HEK293 (cell line): Measurements from ENCODE around the gene PNKD.

Experiments
- EGR2 ChIP-seq: fragments of 450-650 bp; formaldehyde crosslinking; IDR thresholded peaks from 2 replicates; pipeline ENCODE4 v1.5.1; 2016; ENCODE audit warnings: low read depth, missing biosample characterization, missing genetic modification characterization
- HOXC10 ChIP-seq: sonication (generic); formaldehyde crosslinking; IDR thresholded peaks from 2 replicates; pipeline ENCODE4 v1.8.1; 2023; ENCODE audit warnings: mild to moderate bottlenecking, missing genetic modification reagents
- IKZF3 ChIP-seq: fragments of 450-650 bp; IDR thresholded peaks from 2 replicates; pipeline ENCODE4 v1.5.0; 2018; ENCODE audit warnings: missing biosample characterization, mild to moderate bottlenecking, missing genetic modification characterization, moderate library complexity
- INSM2 ChIP-seq: fragments of 450-650 bp; formaldehyde crosslinking; IDR thresholded peaks from 2 replicates; pipeline ENCODE4 v1.5.1; 2016; ENCODE audit warnings: missing biosample characterization, missing genetic modification characterization
- PATZ1 ChIP-seq: fragments of 450-650 bp; formaldehyde crosslinking; IDR thresholded peaks from 2 replicates; pipeline ENCODE4 v1.5.1; 2016; ENCODE audit warnings: missing biosample characterization, missing genetic modification characterization
- SP2 ChIP-seq: fragments of 450-650 bp; formaldehyde crosslinking; IDR thresholded peaks from 2 replicates; pipeline ENCODE4 v1.5.1; 2016; ENCODE audit warnings: missing biosample characterization, missing genetic modification characterization
- SP3 ChIP-seq: fragments of 450-650 bp; formaldehyde crosslinking; IDR thresholded peaks from 2 replicates; pipeline ENCODE4 v1.5.1; 2016; ENCODE audit warnings: missing biosample characterization, missing genetic modification characterization
- ZBTB48 ChIP-seq: fragments of 450-650 bp; formaldehyde crosslinking; IDR thresholded peaks from 2 replicates; pipeline ENCODE4 v1.5.1; 2016; ENCODE audit warnings: missing biosample characterization, missing genetic modification characterization
- ZBTB7A ChIP-seq: fragments of 450-650 bp; formaldehyde crosslinking; IDR thresholded peaks from 2 replicates; pipeline ENCODE4 v1.5.1; 2016; ENCODE audit warnings: low read depth, missing biosample characterization, missing genetic modification characterization
- ZFP3 ChIP-seq: fragments of 450-650 bp; formaldehyde crosslinking; IDR thresholded peaks from 2 replicates; pipeline ENCODE4 v1.5.1; 2016; ENCODE audit warnings: low read depth, missing biosample characterization, missing genetic modification characterization
- ZFP69B ChIP-seq: fragments of 450-650 bp; formaldehyde crosslinking; IDR thresholded peaks from 2 replicates; pipeline ENCODE4 v1.5.1; 2016; ENCODE audit warnings: missing biosample characterization, missing genetic modification characterization
- ZNF19 ChIP-seq: fragments of 450-650 bp; formaldehyde crosslinking; IDR thresholded peaks from 2 replicates; pipeline ENCODE4; 2016; ENCODE audit warnings: missing biosample characterization, missing genetic modification characterization, low read depth
- ZNF324 ChIP-seq: fragments of 450-650 bp; formaldehyde crosslinking; IDR thresholded peaks from 2 replicates; pipeline ENCODE4 v1.5.1; 2016; ENCODE audit warnings: missing biosample characterization, missing genetic modification characterization
- ZNF391 ChIP-seq: fragments of 450-650 bp; formaldehyde crosslinking; IDR thresholded peaks from 2 replicates; pipeline ENCODE4 v1.5.1; 2016; ENCODE audit warnings: low read depth, missing biosample characterization, missing genetic modification characterization, borderline replicate concordance
- ZNF394 ChIP-seq: fragments of 450-650 bp; formaldehyde crosslinking; IDR thresholded peaks from 2 replicates; pipeline ENCODE4 v1.5.1; 2016; ENCODE audit warnings: missing biosample characterization, missing genetic modification characterization, mild to moderate bottlenecking, moderate library complexity, borderline replicate concordance
- ZNF518A ChIP-seq: fragments of 450-650 bp; formaldehyde crosslinking; conservative IDR thresholded peaks from 2 replicates; pipeline ENCODE4 v1.5.1; 2016; ENCODE audit warnings: low read depth, missing biosample characterization, missing genetic modification characterization
- ZNF544 ChIP-seq: fragments of 450-650 bp; formaldehyde crosslinking; IDR thresholded peaks from 2 replicates; pipeline ENCODE4 v1.5.0; 2017; ENCODE audit warnings: missing biosample characterization, missing genetic modification characterization
- ZNF558 ChIP-seq: fragments of 450-650 bp; formaldehyde crosslinking; IDR thresholded peaks from 2 replicates; pipeline ENCODE4 v1.5.1; 2016; ENCODE audit warnings: missing biosample characterization, missing genetic modification characterization
- ZNF596 ChIP-seq: fragments of 450-650 bp; IDR thresholded peaks from 2 replicates; pipeline ENCODE4 v1.5.0; 2018; ENCODE audit warnings: missing biosample characterization, mild to moderate bottlenecking, missing genetic modification characterization, moderate library complexity
- ZNF660 ChIP-seq: fragments of 450-650 bp; IDR thresholded peaks from 2 replicates; pipeline ENCODE4 v1.5.1; 2018; ENCODE audit warnings: missing biosample characterization, mild to moderate bottlenecking, missing genetic modification characterization
- ZNF692 ChIP-seq: fragments of 450-650 bp; formaldehyde crosslinking; IDR thresholded peaks from 2 replicates; pipeline ENCODE4 v1.5.1; 2016; ENCODE audit warnings: missing biosample characterization, missing genetic modification characterization
- ZSCAN30 ChIP-seq: fragments of 450-650 bp; IDR thresholded peaks from 2 replicates; pipeline ENCODE4 v1.5.1; 2018; ENCODE audit warnings: missing biosample characterization, mild to moderate bottlenecking, missing genetic modification characterization, moderate library complexity

PNKD gene

GRCh38 chr2:218395826-218396687 lies 125.7 kb downstream of the PNKD start (continued):
- peak; percentile 100 for TF ChIP-seq ZNF692 (tag by site-specific recombination)
- TF ChIP-seq ZNF394, result peak; percentile 78
- peak; percentile 21; the same call in 1 of the 2 replicates for TF ChIP-seq ZNF596 (tag by site-specific recombination)
- no peak for TF ChIP-seq ZFP3
- peak; percentile 73; the same call in 1 of the 2 replicates for TF ChIP-seq ZNF324
- TF ChIP-seq ZNF660 (tag by site-specific recombination), result peak; percentile 83
- peak; percentile 100 for TF ChIP-seq ZFP69B (tag by site-specific recombination)
- peak; percentile 79 for TF ChIP-seq EGR2 (tag by site-specific recombination)
- TF ChIP-seq ZNF544 (tag by site-specific recombination), result no peak
- TF ChIP-seq ZBTB7A (tag by site-specific recombination), result peak; percentile 78; the same call in 1 of the 2 replicates
- TF ChIP-seq ZSCAN30, result peak; percentile 82
- peak; percentile 55; the same call in 1 of the 2 replicates for TF ChIP-seq ZNF391 (tag by site-specific recombination)
- peak; percentile 74 for TF ChIP-seq IKZF3 (tag by site-specific recombination)
- TF ChIP-seq SP2 (tag by site-specific recombination), result peak; percentile 86
- TF ChIP-seq ZNF558, result no peak
- TF ChIP-seq HOXC10 (CRISPR knock-in tag), result no peak
- 0 out of 2 replicates have a peak, but pooled peaks have one; percentile 15 for TF ChIP-seq ZNF518A (tag by site-specific recombination)
- TF ChIP-seq ZBTB48, result peak; percentile 100
- peak; percentile 93 for TF ChIP-seq SP3
- no peak for TF ChIP-seq ZNF19
- peak; percentile 54 for TF ChIP-seq INSM2 (tag by site-specific recombination)
- peak; percentile 97 for TF ChIP-seq PATZ1
